GM21423 (cell line): ENCODE measurements around the gene EXD3.
"Not testable (repeated sequence)": the region's sequence is repeated elsewhere in the genome, so short reads cannot be mapped to it uniquely, and the experiment has no call there.

ENCODE experiments used
- ATAC-seq: cut with Tn5 transposase; IDR thresholded peaks from one replicate; pipeline ENCODE4 v1.9.1; 2021; ENCODE audit warnings: mild to moderate bottlenecking, moderate library complexity; ENCODE audit not compliant: unreplicated experiment

Gene EXD3

DNA sequence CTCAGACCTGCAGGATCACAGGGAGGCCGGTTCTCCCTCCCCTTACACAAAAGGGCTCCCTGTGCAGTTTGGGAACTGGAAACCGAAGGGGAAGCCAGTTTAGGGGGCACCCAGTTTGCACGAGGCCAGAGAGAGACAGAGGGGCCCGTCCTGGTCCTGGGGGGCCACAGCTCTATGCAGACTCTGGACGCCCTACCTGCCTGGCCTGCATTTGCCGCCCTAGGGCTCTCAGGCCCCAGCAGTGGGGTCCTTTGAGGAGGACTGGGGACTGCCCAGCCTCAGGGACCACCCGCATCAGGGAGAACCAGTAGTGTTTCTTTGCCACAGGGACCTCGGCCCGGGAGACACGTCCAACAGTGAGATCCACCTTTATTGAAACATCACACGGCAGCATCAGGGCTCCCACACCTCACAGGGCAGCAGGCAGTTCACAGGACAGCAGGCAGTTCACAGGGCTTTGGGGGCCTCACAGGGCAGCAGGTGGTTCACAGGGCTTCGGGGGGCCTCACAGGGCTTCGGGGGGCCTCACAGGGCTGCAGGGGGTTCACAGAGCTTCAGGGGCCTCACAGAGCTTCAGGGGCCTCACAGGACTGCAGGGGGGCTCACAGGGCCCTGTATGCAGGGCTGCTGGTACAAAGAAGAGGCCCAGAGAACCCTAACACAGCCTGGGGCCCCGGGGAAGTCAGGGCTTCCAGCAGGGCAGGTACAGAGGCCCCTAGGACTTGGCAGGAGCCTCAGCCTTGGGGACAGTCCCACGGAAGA, 36.8 kb upstream of the EXD3 start:
- no peak for ATAC-seq

GRCh38 chr9:137459152-137459600, 36.2 kb upstream of the EXD3 start, which contains the start of gene NSMF:
NSMF (minus strand) TSS chr9:137459334; CDS start chr9:137459102, 232 bp downstream.
- ATAC-seq: peak; percentile 58

- ATAC-seq: no peak
Observed at GRCh38 chr9:137458194-137459151, 35.5 kb upstream of the EXD3 start.

GRCh38 chr9:137457406-137458193, 34.6 kb upstream of the EXD3 start:
- no peak for ATAC-seq

GRCh38 chr9:137456864-137457405, 34.0 kb upstream of the EXD3 start:
- no peak for ATAC-seq

GRCh38 chr9:137456061-137456863, 33.3 kb upstream of the EXD3 start:
- no peak for ATAC-seq

DNA sequence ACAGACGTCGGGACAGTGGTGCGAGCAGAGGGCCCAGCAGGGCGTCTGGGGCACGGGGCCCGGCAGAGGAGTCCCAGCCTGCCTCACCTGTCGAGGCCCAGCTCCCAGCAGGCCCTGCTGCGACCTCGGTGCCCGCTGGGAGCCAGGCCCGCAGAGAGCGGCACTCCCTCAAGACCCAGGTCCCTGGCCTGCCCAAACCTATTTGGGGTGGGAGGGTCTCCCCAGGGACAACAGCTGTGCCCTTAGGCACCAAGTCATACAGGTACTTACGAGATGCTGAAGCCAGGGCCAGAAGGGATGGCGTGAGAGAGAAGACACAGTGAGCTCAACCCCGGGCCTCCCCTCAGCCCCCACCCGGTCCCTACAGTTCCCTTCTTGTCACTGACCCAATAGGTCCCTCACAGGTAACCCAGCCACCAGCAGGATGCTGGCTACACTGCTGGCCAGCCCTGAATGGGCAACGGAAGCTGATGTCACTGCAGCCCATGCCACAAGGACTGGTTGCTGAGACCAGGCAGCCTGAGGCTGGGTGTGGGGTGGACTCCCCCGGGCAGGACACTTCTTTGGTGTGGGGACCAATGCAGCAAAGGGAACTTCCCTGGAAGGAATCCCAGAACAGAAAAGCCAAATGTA, 32.5 kb upstream of the EXD3 start:
- ATAC-seq: no peak

- ATAC-seq: no peak
Observed at GRCh38 chr9:137454597-137455358, 31.8 kb upstream of the EXD3 start.

DNA sequence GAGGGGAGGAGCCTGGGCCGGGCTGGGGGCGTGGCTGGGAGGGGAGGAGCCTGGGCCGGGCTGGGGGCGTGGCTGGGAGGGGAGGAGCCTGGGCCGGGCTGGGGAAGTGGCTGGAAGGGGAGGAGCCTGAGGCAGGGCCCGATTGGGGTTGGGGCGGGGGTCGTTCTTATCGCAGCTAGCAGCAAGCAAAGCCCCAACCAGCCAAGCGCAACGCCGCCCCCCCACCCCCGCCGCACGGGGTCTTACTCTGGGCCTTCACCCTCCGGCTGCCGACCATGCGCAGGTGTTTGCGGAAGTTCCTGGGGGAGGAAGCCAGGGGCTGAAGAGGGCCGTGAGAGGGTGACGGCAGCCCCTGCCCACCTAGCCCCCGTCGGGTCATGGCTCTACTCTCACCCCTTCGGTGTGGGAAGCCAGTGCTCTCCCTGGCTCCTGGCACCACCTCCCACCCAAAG, 31.2 kb upstream of the EXD3 start:
- ATAC-seq: peak; percentile 33

GRCh38 chr9:137453643-137454081, 30.7 kb upstream of the EXD3 start:
- ATAC-seq: peak; percentile 51

DNA sequence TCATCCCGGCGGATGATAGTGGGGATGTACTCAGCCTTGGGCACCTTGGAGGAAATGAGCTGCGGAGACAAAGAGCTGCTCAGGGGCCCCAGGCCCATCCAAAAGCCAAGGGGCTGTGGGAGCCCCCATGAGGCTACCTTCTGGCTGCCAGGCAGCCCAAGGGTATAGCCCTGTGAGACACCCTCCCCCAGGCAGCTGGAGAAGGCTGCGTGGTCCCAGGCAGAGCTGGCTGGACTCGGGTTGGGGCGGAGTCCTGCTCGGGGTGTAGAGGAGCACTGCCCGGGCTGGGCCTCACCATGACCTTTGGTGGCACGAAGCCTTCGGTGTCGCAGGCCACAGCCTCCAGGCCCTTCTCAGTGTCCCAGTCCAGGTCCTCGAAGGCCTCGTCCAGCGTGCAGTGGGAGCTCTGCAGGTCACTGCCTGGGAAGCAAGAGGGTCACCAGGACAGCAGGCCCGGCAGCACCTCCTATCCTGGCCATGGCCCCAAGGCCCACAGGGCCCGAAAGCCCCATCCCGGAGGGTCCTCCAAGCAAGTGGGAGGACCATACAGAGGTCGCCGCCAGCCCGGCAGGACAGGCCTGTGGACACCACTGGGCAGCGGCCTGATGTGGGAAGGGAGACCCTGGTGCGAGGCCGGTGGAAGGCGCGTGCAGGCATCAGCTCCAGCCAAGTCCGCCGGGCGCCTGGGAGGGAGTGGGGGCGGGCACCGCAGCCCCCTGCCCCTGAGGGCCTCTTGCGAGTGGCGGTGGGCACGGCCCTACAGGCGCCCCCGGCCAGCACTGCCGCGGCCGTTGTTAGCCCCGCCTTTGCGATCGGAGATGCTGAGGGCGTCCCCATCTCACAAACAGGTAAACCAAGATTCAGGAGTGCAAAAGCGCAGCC, 30.0 kb upstream of the EXD3 start:
- ATAC-seq: no peak

DNA sequence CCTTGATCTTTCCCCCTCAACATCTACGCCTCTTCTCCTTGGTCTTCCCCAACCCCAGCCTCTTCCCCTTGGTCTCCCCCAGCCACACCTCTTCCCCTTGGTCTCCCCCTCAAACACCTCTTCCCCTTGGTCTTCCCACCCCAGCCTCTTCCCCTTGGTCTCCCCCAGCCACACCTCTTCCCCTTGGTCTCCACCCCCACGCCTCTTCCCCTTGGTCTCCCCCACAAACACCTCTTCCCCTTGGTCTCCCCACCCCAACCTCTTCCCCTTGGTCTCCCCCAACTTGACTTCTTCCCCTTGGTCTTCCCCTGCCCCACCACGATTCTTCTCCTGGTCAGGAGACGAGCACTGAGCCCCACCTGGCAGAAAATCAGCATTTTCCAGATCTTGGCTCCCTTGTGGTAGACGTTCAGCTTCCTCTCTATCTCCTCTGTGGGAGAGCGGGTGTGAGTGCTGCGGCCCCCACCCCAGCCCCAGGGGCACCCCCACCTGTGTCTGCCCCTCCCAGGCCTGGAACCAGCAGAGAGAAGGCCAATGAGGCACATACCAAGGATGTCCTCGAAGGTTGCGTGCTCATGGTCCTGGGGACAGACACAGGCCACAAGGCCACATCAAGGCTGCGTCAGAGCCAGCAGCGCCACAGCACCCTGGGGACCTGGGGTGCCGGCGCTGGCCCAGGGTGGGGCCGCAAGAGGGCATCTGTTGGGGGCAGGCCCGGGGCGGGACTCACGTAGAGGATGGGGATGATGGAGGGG, 29.2 kb upstream of the EXD3 start:
- no peak for ATAC-seq

DNA sequence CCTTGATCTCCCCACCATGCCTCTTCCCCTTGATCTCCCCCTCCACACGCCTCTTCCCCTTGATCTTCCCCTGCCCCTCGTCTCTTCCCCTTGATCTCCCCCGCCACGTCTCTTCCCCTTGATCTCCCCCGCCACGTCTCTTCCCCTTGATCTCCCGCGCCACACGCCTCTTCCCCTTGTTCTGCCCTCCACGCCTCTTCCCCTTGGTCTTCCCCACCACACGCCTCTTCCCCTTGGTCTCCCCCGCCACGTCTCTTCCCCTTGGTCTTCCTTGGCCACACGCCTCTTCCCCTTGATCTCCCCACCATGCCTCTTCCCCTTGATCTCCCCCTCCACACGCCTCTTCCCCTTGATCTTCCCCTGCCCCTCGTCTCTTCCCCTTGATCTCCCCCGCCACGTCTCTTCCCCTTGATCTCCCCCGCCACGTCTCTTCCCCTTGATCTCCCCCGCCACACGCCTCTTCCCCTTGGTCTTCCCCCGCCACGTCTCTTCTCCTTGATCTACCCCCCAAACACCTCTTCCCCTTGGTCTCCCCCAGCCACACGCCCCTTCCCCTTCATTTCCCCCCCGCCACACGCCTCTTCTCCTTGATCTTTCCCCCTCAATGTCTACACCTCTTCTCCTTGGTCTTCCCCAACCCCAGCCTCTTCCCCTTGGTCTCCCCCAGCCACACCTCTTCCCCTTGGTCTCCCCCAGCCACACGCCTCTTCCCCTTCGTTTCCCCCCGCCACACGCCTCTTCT, 28.5 kb upstream of the EXD3 start:
- ATAC-seq: not testable (repeated sequence)

DNA sequence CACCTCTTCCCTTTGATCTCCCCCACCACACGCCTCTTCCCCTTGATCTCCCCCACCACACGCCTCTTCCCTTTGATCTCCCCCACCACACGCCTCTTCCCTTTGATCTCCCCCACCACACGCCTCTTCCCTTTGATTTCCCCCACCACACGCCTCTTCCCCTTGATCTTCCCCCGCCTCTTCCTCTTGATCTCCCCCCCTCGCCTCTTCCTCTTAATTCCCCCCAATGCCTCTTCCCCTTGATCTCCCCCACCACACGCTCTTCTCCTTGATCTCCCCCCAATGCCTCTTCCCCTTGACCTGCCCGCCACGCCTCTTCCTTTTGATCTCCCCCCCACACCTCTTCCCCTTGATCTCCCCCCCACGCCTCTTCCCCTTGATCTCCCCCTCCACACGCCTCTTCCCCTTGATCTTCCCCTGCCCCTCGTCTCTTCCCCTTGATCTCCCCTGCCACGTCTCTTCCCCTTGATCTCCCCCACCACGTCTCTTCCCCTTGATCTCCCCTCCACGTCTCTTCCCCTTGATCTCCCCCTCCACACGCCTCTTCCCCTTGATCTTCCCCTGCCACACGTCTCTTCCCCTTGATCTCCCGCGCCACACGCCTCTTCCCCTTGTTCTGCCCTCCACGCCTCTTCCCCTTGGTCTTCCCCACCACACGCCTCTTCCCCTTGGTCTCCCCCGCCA, 27.7 kb upstream of the EXD3 start:
- not testable (repeated sequence) for ATAC-seq

GRCh38 chr9:137449931-137450538, 27.1 kb upstream of the EXD3 start:
- ATAC-seq: no peak
